HEK293T (cell line): ENCODE results near the gene PM20D1.

Experiments used
- BHLHE40 ChIP-seq: fragments of 450-650 bp; IDR thresholded peaks from 2 replicates; pipeline ENCODE4 v1.6.1; 2016; ENCODE audit warnings: mild to moderate bottlenecking, moderate library complexity, borderline replicate concordance
- FOXA1 ChIP-seq: fragments of 450-650 bp; IDR thresholded peaks from 2 replicates; pipeline ENCODE4 v1.6.1; 2016; ENCODE audit warnings: mild to moderate bottlenecking
- FOXK2 ChIP-seq: fragments of 450-650 bp; IDR thresholded peaks from 2 replicates; pipeline ENCODE4 v1.6.1; 2016; ENCODE audit warnings: mild to moderate bottlenecking
- FOXM1 ChIP-seq: fragments of 450-650 bp; IDR thresholded peaks from 2 replicates; pipeline ENCODE4 v1.6.1; 2017; ENCODE audit warnings: mild to moderate bottlenecking, borderline replicate concordance
- HDGF ChIP-seq: fragments of 450-650 bp; IDR thresholded peaks from 2 replicates; pipeline ENCODE4 v1.6.1; 2017; ENCODE audit warnings: antibody characterized with exemption, borderline replicate concordance
- SP1 ChIP-seq: fragments of 450-650 bp; IDR thresholded peaks from 2 replicates; pipeline ENCODE4 v1.6.1; 2017

- TF ChIP-seq FOXK2, result no peak
- no peak for TF ChIP-seq SP1
- no peak for TF ChIP-seq FOXA1
- TF ChIP-seq HDGF, result no peak
- TF ChIP-seq FOXM1, result no peak
- TF ChIP-seq BHLHE40, result no peak
Observed at GRCh38 chr1:205851993-205852392, 2.1 kb upstream of the PM20D1 start.
